GM19463 (cell line): Measurements from ENCODE around the gene ILRUN.
"Not testable (repeated sequence)": the region's sequence is repeated elsewhere in the genome, so short reads cannot be mapped to it uniquely, and the experiment has no call there.

Source experiments
- ATAC-seq: cut with Tn5 transposase; IDR thresholded peaks from one replicate; pipeline ENCODE4 v1.9.1; 2021; ENCODE audit warnings: mild to moderate bottlenecking, moderate library complexity; ENCODE audit not compliant: unreplicated experiment

The ILRUN gene

GRCh38 chr6:34697904-34698559 is 1.5 kb upstream of the ILRUN start:
- no peak for ATAC-seq

GRCh38 chr6:34697544-34697836 is 923 bp upstream of the ILRUN start:
- no peak for ATAC-seq

- peak; percentile 9 for ATAC-seq
These were observed 303 bp downstream of the ILRUN start for GRCh38 chr6:34696189-34696738.

GRCh38 chr6:34695729-34696188 is 808 bp downstream of the ILRUN start:
- no peak for ATAC-seq

- no peak for ATAC-seq
These were observed 4.3 kb downstream of the ILRUN start for GRCh38 chr6:34692280-34692679.

GRCh38 chr6:34689742-34690141 is 6.8 kb downstream of the ILRUN start:
- no peak for ATAC-seq

- no peak for ATAC-seq
These were observed 7.6 kb downstream of the ILRUN start for GRCh38 chr6:34688956-34689355.

GRCh38 chr6:34684919-34685318 is 11.6 kb downstream of the ILRUN start:
- ATAC-seq, result no peak

- ATAC-seq, result no peak
These were observed 12.2 kb downstream of the ILRUN start for GRCh38 chr6:34684364-34684763.

GRCh38 chr6:34680802-34681515 is 15.6 kb downstream of the ILRUN start:
- no peak for ATAC-seq

GRCh38 chr6:34680313-34680712 is 16.3 kb downstream of the ILRUN start:
- not testable (repeated sequence) for ATAC-seq

- no peak for ATAC-seq
These were observed 16.9 kb downstream of the ILRUN start for GRCh38 chr6:34679552-34680253.

- no peak for ATAC-seq
These were observed 20.4 kb downstream of the ILRUN start for GRCh38 chr6:34676140-34676539.

GRCh38 chr6:34674930-34675329 is 21.6 kb downstream of the ILRUN start:
- ATAC-seq, result not testable (repeated sequence)

GRCh38 chr6:34674268-34674639 is 22.3 kb downstream of the ILRUN start:
- ATAC-seq, result no peak

- no peak for ATAC-seq
These were observed 23.5 kb downstream of the ILRUN start for GRCh38 chr6:34673064-34673463.

- no peak for ATAC-seq
These were observed 23.9 kb downstream of the ILRUN start for GRCh38 chr6:34672657-34673043.

GRCh38 chr6:34671801-34672656 is 24.5 kb downstream of the ILRUN start:
- peak; percentile 87 for ATAC-seq

- no peak for ATAC-seq
These were observed 25.2 kb downstream of the ILRUN start for GRCh38 chr6:34671367-34671766.

GRCh38 chr6:34668799-34669198 is 27.8 kb downstream of the ILRUN start:
- not testable (repeated sequence) for ATAC-seq
